Stimulated activated CD4-positive, alpha-beta T cell treated with anti-CD3 and anti-CD28 coated beads, Interleukin-15, amount 100 ng/mL, for 48 hours (primary cell): ENCODE measurements around the gene MTERF4.

Experiments
- DNase-seq, 2 donors: peaks; one replicate each; pipeline ENCODE4 v3.0.0-alpha.2; 2020; ENCODE audit warnings: low read depth in 2 of 2

The MTERF4 gene

GRCh38 chr2:241102239-241102803 is at the start of gene MTERF4:
Gene MTERF4, minus strand, starts transcription at chr2:241102287. Its CDS starts 14 bp downstream, at chr2:241102273.
- peak; percentile 77 to 83 for DNase-seq

- no peak for DNase-seq
Observed at GRCh38 chr2:241150660-241151530, 48.8 kb upstream of the MTERF4 start.

DNA sequence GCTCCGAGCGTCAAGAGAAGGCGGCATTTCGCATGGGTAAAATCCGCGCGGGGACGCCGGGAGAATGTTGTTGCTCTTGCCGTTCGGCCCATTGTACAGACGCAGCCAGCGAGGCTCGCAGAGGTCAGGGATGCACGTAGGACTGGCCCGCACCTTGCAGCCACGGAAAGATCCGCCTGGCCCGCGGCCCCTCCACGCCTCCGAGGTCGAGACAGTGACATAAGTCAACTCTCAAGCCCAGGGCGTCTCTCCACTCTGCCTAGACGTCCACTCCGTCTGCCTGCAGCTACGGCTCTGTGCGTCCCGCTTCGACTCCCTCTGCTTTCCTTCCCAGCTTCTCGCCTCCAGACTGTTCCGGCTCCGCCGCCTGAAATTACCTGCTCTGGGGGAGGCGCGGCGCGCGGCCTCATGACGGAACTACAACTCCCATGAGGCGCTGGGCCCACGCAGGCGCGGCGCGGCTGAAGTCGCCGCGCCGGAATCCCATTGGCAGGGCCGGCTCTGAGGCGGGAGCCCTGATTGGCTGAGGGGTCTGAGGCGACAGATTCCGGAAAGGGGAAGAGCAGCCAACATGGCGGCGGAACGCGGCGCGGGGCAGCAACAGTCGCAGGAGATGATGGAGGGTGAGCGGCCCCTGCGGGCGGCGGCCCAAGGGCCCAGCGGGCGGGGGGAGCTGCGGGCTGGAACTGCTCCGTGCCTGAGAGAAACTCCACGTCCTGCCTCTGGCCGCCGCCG is 48.0 kb upstream of the MTERF4 start, which contains the start of gene PPP1R7:
Gene PPP1R7, plus strand, starts transcription at position 543 of the 735 bp plus-strand sequence. Its CDS starts 29 bp downstream, at position 572.
- peak; percentile 91 to 94 for DNase-seq

GRCh38 chr2:241149675-241149924 is 47.5 kb upstream of the MTERF4 start:
- no peak for DNase-seq

- peak; percentile 93 to 94 for DNase-seq
Observed at GRCh38 chr2:241148891-241149674, 47.0 kb upstream of the MTERF4 start, which contains the start of gene PASK. Gene PASK, minus strand, starts transcription at chr2:241149472. Its CDS starts 6,440 bp downstream, at chr2:241143032.

DNA sequence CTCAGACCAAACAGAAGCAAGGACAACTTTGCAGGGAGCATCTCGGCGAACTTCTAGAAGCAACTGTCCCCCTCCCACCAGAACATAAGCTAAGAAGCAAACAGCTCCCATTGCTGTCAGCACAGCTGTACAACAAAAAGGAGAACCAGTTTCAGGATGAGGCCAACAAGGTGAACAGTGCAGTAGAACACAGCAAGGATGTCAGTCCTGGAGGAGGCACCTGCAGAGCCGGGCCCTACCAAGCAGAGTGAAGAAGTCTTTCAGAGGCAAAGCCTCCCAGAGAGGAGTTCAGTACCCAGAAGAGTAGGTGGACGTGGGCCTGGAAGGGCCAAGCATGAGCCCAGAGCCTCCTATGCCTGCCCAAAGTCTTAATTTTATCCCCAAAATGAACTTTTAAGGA is 46.2 kb upstream of the MTERF4 start:
- no peak for DNase-seq

GRCh38 chr2:241147336-241147735 is 45.2 kb upstream of the MTERF4 start:
- DNase-seq, result no peak

GRCh38 chr2:241146286-241146685 is 44.2 kb upstream of the MTERF4 start:
- no peak for DNase-seq

- DNase-seq, result no peak
Observed at GRCh38 chr2:241142593-241142992, 40.5 kb upstream of the MTERF4 start.

DNA sequence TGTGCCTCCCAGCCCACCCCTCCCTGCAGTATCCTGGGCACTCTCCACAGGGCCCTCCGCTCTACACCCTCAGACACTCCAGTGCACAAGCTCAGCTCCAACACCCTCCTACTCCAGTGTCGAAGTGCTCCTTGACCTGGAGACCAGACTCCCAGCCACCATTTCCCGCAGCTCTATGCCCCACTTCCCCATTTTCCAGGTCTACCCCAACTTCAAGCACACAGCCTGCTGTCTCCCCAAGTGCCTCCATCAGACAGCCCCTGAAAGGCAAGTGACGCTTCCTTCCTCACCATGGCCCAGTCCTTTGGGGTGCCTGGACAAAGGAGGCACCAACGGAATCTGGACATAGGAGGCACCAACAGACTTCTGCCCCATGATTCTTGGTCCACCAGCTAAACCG is 40.0 kb upstream of the MTERF4 start:
- no peak for DNase-seq

DNA sequence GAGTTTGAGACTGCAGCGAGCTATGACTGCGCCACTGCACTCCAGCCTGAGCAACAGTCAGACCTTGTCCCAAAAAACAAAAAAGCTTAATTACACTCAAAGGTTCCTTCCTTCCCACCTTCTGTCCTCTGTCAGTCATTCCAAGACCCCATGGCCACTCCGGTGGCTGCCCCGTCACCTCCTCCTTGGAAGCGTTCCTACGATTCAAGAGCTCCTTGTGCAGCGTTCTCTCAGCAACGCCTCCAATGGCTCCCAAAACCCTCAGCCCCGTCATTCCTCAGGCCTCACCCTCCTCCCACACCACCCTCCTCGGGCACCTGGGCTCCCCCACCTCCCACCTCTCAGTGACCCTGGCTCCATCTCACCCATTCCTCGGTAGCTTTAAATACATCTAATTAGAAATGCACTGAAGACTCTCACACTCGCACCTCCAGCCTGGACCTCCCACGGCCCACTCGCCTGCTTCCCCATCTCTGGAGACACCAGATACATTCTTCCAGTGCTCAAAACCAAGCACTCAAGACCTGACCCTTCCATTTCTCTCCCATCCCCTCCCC is 39.2 kb upstream of the MTERF4 start:
- no peak for DNase-seq

- no peak for DNase-seq
Observed at GRCh38 chr2:241140445-241140840, 38.4 kb upstream of the MTERF4 start.

GRCh38 chr2:241139531-241140444 is 37.7 kb upstream of the MTERF4 start:
- DNase-seq, result no peak

- no peak for DNase-seq
Observed at GRCh38 chr2:241138471-241138870, 36.4 kb upstream of the MTERF4 start.

DNA sequence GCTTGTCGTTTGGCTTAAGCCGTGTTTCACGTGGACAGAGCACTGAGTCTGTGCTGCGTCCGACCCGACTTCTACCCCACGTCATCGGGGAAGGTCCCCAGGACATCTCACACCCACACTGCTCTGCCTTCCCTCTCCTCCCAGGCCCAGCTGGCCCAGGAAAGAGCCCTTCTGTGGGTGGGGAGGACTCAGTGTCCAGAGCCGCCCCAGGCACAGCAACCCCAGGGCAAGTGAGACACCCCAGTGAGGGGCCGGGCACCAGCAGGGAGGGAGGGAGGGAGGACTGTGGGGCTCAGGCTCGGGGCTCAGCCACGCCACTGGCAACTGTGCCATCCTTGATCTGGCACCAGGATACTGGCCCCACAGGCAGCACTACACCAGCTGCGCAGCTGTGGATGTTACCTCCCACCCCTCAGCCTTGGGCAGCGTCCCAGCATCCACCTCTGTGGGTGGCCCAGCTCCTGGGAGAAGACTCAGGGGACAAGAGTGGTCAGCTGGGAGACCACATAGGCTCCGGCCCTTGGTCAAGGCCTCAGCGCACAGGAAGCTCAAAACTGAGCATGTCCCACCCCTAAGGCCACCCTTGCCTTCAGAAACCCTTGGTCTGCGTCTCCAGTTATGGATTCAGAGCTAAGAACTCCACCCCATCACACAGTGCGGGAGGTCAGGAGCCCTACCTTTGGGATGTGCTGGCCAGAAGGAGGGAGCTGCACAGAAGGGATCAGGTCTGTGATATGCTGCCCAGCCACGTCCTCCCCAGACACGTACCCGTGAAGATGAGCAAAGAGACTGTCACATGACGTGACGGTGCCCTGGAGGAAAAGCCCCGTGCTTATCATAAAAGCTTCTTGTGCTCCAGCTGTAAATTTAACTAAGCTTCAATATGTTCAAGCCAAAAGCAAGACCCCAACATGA is 35.4 kb upstream of the MTERF4 start:
- no peak for DNase-seq

GRCh38 chr2:241136661-241137260 is 34.7 kb upstream of the MTERF4 start:
- DNase-seq, result no peak

- no peak for DNase-seq
Observed at GRCh38 chr2:241136191-241136590, 34.1 kb upstream of the MTERF4 start.

- DNase-seq, result no peak
Observed at GRCh38 chr2:241135737-241136136, 33.6 kb upstream of the MTERF4 start.

- no peak for DNase-seq
Observed at GRCh38 chr2:241134711-241135110, 32.6 kb upstream of the MTERF4 start.
